ENCODE data around the gene PTH2R.
"Not testable (repeated sequence)": the region's sequence is repeated elsewhere in the genome, so short reads cannot be mapped to it uniquely, and the experiment has no call there.

Gene PTH2R

GRCh38 chr2:208477741-208478140 lies 71.1 kb downstream of the PTH2R start:
- no peak for ATAC-seq
- TF ChIP-seq ZC3H10 (CRISPR knock-in tag; IDR thresholded peaks at IDR 0.05) (no peak), ZFP3 (CRISPR knock-in tag; IDR thresholded peaks at IDR 0.05) (no peak), CSRNP3 (CRISPR knock-in tag; IDR thresholded peaks at IDR 0.05) (no peak), ZNF8 (CRISPR knock-in tag; IDR thresholded peaks at IDR 0.05) (no peak), TSHZ2 (CRISPR knock-in tag; IDR thresholded peaks at IDR 0.05) (no peak), CSDC2 (CRISPR knock-in tag; IDR thresholded peaks at IDR 0.05) (no peak), TCF4 (CRISPR knock-in tag; IDR thresholded peaks at IDR 0.05; ENCODE audit: borderline replicate concordance) (no peak), ARNTL (CRISPR knock-in tag; IDR thresholded peaks at IDR 0.05; ENCODE audit: borderline replicate concordance, low read depth) (no peak), ZNF70 (CRISPR knock-in tag; IDR thresholded peaks at IDR 0.05) (no peak), ESRRG (CRISPR knock-in tag; IDR thresholded peaks at IDR 0.05) (no peak), PATZ1 (CRISPR knock-in tag; IDR thresholded peaks at IDR 0.05; ENCODE audit: borderline replicate concordance) (no peak), ISL1 (CRISPR knock-in tag; IDR thresholded peaks at IDR 0.05) (no peak), ZFP30 (CRISPR knock-in tag; IDR thresholded peaks at IDR 0.05) (no peak), OSR1 (CRISPR knock-in tag; IDR thresholded peaks at IDR 0.05) (no peak), BACH2 (CRISPR knock-in tag; IDR thresholded peaks at IDR 0.05; ENCODE audit: borderline replicate concordance) (no peak), GLIS3 (CRISPR knock-in tag; IDR thresholded peaks at IDR 0.05) (no peak), PPARA (CRISPR knock-in tag; IDR thresholded peaks at IDR 0.05; ENCODE audit: borderline replicate concordance) (no peak), POU6F1 (CRISPR knock-in tag; IDR thresholded peaks at IDR 0.05; ENCODE audit: borderline replicate concordance, low read depth) (no peak)

- ATAC-seq, result no peak
- TF ChIP-seq PPARA (CRISPR knock-in tag; IDR thresholded peaks at IDR 0.05; ENCODE audit: borderline replicate concordance) (no peak), ZNF565 (CRISPR knock-in tag; conservative IDR thresholded peaks at IDR 0.05; ENCODE audit: low read depth) (no peak), ISL1 (CRISPR knock-in tag; IDR thresholded peaks at IDR 0.05) (no peak), ZNF70 (CRISPR knock-in tag; IDR thresholded peaks at IDR 0.05) (no peak), GLIS3 (CRISPR knock-in tag; IDR thresholded peaks at IDR 0.05) (no peak), ZFP3 (CRISPR knock-in tag; IDR thresholded peaks at IDR 0.05) (no peak), ARNTL (CRISPR knock-in tag; IDR thresholded peaks at IDR 0.05; ENCODE audit: borderline replicate concordance, low read depth) (no peak), OSR1 (CRISPR knock-in tag; IDR thresholded peaks at IDR 0.05) (no peak), CSRNP3 (CRISPR knock-in tag; IDR thresholded peaks at IDR 0.05) (no peak), TOX (CRISPR knock-in tag; IDR thresholded peaks at IDR 0.05; ENCODE audit: borderline replicate concordance) (no peak), CREB5 (CRISPR knock-in tag; IDR thresholded peaks at IDR 0.05; ENCODE audit: low read depth) (no peak), BACH2 (CRISPR knock-in tag; IDR thresholded peaks at IDR 0.05; ENCODE audit: borderline replicate concordance) (no peak), TSHZ2 (CRISPR knock-in tag; IDR thresholded peaks at IDR 0.05) (no peak), SNAI2 (CRISPR knock-in tag; IDR thresholded peaks at IDR 0.05) (no peak), ZC3H10 (CRISPR knock-in tag; IDR thresholded peaks at IDR 0.05) (no peak), CSDC2 (CRISPR knock-in tag; IDR thresholded peaks at IDR 0.05) (no peak), ESRRG (CRISPR knock-in tag; IDR thresholded peaks at IDR 0.05) (no peak)
Measured at GRCh38 chr2:208479342-208479741, 72.8 kb downstream of the PTH2R start.

- ATAC-seq, result not testable (repeated sequence)
Measured at GRCh38 chr2:208481945-208482344, 75.4 kb downstream of the PTH2R start.

- ATAC-seq, result not testable (repeated sequence)
Measured at GRCh38 chr2:208482453-208483015, 75.9 kb downstream of the PTH2R start.
